Renal cortical epithelial cell (primary cell): ENCODE results near the gene SH3RF3. TPM values are rescaled to one million over a fixed set of nuclear protein-coding genes. Genes with fewer than 3 reads are reported as not detected.

Source experiments
- DNase-seq: peaks from one replicate; pipeline ENCODE4 v3.0.0-alpha.2; 2011; ENCODE audit warnings: low read depth
- total RNA-seq: library from RNA; depleted of rRNA; stranded (reverse); fragments of >200 nt; gene quantifications from 2 replicates; pipeline ENCODE4 v1.2.3, GENCODE V29; 2014

The SH3RF3 gene
- total RNA-seq, 1 donor from 2014 or later: 0.40 TPM

DNA sequence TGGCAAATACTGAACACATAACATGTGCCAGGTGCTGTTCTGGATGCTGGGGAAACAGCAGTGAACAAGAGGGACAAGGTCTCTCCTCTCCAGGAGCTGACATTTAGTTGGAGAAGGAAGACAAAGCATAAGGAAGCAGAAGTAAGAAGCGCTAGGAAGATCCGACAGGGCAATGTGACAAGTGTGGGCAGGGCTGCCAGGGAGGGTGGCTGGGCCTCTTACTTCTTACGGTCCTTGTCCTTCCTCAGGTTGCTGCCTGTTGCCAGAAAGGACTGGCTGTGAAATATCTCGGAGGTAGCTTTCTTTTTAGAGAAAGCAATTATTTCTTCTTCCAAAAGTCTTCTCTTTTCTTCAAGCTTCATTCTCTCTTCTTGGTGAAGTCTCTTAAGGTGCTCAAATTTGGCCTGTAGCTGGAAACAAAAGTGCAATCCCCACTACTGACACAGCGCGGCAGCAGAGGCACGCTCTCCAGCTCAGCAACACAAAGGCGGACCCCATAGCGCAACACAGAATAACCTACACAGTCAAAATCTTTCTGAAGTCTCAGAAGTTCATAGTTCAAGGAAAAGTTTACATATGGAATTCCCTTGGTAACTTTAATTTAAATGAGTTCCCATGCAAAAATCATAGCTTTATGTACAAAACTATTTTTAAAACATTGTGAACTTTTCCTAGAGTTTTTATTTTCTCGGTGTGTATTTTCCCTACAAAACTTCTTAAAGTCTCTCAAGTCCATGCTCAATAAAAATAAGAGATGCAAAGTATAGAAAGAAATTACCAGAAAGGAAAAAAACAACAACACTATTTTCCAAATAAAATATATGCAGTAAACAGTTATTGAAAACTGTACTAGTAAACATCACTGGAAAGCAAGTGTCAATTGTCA lies 417.1 kb downstream of the SH3RF3 start:
- peak; percentile 46 for DNase-seq

DNA sequence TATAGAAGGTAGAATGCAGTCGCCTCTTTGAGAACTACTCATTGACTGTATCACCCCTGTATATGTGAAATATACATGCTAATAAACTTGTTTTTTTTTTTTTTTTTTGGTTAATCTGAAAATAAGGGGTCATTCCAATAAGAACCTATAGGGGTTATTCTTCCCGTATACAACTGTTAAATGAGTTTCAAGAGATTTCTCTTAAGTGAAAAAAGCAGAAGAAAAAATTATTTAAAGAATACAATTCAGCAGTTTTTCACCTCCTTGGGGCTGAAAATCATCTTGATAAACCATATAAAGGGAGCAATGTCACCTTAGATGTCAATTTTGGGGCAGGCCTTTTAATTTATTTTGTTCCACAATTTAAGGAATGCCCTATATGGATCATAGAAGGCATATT lies 418.3 kb downstream of the SH3RF3 start:
- DNase-seq: no peak

DNA sequence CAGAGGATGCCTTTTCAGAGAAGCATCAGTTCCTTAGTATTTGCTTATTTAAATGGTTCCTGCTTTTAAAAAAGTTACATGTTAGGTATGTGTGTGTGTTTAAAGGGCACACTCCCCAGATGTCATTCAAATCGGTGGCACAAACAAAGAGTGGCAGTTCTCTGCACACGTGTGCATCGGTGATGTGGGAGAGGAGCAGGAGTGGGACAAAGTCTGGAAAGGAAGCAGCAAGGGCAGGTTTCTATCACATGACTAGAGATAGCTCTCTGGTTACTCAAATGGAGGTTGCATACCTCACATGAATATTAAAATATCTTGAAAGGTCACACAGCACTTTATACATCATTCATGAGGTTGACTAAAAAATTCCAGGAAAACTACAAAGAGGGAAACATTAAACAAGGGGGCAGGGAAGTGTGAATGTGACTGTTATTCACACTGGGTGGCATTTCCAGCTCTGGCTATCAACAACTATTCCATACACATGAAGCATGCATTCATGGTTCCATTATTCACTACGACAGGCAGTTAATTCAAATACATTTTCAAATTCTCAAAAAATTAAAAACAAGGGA lies 420.1 kb downstream of the SH3RF3 start:
- DNase-seq: peak; percentile 83

Other genes with a start within 250 kb of the SH3RF3 start
- 0.05 and 1.6 TPM in 2 replicates for gene EDAR, start 140.0 kb upstream of the SH3RF3 start, total RNA-seq